ENCODE measurements around the gene IFI27L1.

IFI27L1 gene, protein sequence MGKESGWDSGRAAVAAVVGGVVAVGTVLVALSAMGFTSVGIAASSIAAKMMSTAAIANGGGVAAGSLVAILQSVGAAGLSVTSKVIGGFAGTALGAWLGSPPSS

DNA sequence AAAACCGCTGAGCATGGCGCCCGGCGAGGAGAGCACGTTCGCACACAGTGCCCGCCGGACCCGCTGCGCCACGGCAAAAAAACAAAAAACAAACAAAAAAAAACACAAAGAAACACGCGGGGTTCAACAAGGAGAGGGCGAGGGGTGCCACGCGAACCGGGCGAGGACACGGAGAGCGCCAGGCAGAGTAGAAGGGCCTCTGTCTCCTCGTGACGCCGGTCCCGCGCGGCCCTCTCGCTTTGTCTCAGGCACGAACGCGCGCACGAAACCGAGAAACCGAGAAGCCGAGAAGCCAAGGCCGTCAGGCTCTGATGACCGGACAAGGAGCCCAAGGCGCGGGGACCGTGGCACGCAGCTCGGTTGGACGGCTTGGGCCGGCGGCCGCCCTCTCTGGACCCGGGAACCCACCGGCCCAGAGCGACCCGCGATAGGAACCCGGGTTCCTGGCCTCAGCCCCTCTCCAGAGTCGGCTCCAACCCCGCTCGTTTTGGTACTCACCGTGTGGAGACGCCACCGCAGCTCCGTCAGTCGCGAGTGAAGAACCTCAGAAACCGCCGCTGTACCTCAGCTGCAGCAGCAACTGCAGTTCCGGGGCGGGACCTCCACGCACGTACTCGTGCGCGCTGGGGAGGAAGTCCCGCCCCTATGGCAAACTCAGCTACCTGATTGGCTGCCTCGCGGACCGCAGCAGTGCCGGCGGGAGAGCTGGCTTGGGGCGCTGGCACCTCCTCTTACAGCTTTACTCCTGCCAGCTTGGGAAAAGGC lies at the start of gene IFI27L1, which contains the start of gene DDX24:
IFI27L1 (plus strand) TSS at position 690 of the 765 bp plus-strand sequence. CDS start 15,628 bp downstream, outside the sequence.
DDX24 (minus strand) TSS at position 582 of the 765 bp plus-strand sequence. CDS start 1,460 bp downstream, outside the sequence.
- peak; percentile 87 for DNase-seq

DNA sequence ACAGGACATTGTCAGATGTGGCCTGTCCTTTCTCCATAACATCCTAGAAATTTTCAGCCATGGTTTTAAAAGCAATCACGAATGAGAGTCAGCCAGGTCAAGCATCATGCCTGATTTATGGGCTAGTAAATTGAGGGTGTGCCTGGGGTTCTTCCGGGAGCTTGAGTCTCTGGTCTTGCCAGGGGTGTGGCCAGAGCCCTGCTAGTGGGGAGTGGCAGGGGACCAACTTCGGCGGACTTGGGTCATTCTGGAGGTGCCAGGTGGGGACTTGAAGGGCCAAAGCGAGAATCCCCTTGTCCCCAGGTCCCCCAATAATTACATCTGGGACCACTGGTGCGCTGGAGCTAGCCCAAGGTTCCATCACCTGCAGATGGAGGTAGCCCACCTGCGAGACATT lies 49.2 kb upstream of the IFI27L1 start:
- DNase-seq: no peak

DNA sequence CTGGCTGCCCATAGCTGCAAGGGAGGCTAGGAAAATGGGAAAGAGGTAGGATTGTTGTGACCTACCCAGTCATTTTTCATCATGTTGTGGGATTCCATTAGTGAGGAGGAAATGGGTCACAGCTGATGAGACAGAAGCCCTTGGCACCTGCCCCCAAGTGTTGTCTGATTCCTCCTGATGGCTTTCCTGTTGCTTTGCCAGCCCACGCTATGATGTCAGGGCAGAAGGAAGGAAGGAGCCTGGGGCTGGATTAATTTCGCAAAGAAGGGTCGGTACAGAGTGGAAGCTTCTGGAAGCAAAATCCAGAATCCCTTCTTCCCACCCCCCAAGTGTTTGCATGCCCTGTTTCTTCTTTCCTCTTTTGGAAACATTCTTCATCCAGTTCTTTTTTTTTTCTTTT lies 46.2 kb upstream of the IFI27L1 start:
- DNase-seq: no peak

DNA sequence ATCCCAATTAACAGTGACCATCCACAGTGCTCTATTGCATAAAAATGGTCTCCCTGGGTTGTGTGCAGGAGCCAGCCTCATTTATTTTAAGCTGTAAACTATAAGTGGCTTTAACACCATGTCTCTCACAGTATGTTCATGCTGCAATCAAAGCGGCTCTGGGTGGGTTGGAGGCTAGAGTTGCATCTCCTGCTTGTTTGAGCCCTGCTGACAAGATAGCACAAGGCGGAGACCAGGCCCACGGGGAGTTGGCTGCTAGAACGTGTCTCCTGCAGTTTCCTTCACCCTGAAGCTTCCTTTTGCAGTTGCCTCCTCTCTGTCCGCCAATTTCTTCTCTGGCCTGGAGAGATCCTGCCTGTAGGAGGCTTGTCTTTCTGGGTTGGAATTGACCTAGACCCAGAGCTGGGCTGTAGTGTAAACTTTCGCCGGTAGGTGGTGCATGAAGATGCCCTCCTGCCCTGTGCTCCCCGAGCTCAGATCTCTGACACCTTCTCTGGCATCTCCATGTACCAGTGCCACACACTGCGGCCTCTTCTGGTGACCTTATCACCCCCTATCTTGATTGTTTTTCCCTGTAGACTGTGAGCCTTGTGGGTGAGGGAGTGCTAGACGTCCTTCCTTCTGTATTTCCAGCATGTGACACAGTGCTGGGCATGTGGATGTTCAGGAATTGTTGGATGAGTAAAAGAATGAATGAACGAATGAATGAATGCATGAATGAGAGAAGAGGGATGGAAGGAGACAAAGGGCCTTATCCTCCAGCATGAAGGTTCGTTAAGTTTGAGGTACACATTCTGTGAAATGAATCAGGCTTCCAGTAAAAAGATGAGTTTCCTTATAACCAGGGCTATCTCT lies 44.6 kb upstream of the IFI27L1 start:
- DNase-seq: peak; percentile 27

DNA sequence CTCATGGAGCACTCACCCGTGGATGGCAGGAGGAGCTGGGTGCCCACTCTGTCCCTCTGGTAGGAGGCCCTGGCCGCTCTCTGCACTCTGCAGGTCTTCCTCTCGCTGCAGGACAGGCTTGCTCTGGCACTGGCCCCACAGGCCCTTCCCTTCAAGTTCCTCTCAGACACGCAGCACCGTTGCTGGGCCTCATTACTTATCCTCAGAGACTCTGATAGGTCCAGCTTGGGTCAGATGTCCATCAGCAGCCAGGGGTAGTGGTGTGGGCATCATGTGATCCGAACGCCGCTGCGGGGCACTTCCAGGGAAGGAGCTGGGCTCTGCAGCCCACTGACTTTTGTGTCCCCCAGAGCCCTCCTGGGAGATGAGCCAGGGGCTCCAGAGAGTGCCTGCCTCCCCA lies 43.2 kb upstream of the IFI27L1 start:
- no peak for DNase-seq

DNA sequence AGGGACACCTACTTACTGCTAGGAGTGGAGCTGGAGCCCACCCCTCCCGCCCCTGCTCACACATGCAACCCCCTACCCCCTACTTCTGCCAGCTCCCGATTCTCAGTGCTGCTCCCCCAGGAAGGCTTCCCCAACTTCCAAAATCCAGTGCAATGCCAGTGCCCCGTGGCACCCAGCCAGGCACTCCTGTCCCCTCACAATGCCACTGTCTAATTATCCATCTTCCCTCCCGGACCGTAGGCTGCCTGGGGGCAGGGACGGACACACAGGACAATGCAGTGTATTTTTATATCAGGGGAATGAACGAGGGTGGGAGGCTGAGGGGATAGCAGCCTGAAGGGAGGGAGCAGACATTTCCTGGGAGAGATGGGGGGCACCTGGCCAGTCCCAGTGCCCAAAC lies 42.6 kb upstream of the IFI27L1 start:
- DNase-seq: no peak

DNA sequence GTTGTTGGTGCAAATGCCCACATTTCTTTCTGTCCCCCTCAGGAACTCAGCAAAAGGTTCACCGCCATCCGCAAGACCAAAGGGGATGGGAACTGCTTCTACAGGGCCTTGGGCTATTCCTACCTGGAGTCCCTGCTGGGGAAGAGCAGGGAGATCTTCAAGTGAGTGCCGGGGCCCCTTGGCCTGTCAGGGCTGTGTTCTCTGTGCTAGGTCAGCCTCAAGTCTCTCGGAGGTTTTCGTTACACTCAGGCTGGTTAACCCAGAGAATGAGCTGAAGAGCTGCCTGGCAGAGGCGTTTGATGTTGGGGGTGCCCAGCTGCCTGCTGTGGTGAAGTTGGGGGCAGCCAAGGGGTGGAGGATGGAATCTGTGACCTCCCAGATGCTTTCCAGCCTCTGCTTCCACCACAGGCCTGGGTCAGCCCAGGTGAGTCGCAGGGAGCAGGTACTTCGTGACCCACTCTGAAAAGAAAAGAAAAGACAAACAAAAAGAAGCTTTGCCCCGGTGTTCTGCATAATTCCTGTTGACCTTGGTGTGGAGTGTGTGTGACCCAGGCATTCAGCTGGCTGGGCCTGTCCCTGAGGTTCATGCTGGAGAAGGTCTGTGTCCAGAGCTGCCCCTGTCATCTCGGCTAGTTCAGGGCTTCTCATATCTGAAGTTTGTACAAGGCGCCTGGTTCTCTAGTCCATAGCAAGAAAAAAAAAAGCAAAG lies 42.0 kb upstream of the IFI27L1 start:
- no peak for DNase-seq

DNA sequence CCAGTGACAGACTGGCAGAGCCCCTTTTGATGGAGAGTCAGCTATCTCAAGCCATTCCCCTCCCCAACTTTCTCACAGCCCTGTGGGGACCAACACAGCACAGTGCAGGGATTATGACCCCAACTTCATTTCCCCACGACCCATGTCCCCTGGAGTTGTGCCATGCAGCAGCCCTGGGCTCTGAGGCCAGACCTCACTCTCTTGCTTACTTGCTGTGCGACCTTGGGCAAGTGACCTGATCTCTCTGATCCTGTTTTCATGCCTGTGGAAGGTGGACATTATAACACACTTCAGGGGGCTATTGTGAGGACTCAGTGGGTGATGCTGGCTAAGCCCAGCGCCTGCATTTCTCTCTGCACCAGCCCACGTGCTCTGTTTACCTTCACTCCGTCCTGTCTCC lies 40.9 kb upstream of the IFI27L1 start:
- DNase-seq: no peak

DNA sequence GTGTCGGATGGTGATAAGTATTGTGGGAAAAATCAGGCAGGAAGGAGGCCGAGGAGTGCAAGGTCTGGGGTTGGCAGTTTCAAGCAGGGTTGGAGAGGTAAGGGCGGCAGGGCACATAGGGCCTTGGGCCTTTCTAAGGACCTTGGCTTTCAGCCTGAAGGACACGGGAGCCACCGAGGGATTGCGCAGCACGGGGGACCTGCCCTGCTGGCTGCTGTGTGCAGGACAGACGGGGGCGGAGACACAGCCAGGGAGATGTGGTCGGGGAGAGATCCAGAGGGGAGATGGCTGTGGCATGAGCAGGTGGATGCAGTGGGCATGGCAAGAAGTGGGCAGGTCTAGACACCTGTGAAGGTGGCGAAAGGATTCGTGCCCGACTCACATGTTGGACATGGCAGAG lies 40.3 kb upstream of the IFI27L1 start:
- DNase-seq: no peak

DNA sequence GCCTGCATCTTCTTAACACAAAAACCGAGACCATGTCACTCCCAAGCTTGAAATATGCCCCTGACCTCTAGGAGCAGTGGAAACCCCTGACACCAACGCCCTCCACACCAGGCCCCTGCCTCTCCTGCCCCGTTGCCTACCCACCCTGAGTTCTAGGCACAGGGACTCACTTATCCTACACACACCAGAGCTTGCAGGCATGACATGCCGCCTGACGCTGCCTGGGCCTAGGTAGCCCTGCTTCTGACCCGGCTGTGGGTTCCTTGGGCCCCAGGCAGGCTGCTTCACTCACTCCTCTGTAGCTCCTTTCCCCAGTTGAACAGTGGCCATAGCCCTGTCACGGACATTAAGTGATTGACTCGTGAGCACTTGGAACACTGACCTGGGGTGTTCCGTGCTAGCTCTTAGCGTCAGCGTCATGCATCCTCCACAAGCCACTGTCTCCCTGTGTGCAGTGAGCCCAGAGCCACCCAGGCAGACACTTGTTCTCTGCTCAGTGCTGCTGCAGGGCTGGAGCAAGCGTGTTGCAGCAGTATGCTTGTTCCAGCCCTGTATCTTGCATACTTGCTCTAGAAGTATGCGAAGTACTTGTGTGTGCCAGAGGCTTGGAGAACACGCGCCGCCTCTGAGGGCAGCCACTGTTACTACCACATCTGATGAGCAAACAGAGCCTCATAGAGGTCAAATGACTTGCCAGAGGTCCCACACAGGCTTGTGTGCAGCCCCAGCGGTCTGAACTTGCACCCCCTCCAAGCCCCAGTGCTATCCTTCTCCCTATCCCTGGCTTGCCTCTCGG lies 39.4 kb upstream of the IFI27L1 start:
- DNase-seq: no peak

DNA sequence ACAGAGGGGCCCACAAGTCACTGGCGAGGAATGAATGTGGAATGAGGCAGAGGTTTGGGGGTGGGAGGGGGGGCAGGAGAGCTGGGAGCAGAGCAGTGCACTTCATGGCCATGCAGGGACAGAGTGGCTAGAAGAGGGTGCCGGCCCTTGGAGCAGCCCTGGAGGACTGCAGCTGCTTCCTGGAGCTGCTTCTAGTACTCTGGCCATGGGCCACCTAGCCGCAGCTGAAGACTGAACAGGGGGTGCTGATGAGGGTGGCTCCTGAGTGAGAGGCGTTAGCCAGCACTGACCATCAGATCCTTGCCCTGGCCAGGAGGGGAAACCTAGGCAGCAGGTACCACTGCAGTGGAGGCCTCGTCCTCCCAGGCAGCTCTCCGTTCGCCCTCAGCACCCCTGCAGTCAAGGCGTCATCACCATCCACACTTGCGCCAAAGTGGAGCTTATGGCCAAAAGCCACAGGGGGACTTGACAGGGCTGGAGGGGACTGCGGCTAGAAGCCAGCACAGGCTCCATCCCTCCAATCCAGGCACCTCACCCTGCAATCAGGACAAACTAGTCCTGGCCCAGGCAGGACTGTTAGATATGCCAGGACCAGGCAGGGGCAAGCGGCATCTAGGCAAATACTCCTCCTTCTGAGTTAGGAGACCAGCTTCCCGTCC lies 38.5 kb upstream of the IFI27L1 start:
- no peak for DNase-seq

DNA sequence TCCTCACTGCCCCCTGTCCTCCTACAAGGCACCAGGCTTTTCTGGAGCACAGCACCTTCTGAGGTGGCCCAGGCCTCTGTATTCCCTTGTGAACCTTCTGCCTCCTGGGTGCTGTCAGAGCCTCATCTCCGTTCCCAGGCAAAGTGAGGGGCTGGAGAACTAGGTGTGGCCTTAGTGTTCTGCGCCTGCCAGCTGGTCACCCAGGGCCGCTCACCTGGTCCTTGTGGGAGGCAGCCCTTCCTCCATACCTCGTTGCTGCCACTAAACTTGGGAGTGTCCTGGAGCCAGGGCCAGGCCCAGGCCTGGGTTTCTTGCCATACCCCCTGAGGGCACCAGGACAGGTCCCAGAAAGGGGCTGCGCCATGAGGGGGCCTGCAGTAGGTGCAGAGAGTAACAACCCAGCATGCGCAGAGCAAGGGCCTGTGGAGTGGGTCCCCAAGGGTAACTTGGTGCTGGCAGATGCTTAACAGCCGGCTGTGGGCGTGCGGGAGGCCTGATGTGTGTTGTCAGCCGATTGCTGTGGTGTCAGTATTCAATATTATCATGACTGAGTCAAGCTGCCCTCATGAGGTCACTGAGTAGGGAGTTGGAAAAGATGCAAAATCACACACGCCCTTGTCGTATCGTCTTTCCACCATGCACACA lies 37.9 kb upstream of the IFI27L1 start:
- DNase-seq: no peak

DNA sequence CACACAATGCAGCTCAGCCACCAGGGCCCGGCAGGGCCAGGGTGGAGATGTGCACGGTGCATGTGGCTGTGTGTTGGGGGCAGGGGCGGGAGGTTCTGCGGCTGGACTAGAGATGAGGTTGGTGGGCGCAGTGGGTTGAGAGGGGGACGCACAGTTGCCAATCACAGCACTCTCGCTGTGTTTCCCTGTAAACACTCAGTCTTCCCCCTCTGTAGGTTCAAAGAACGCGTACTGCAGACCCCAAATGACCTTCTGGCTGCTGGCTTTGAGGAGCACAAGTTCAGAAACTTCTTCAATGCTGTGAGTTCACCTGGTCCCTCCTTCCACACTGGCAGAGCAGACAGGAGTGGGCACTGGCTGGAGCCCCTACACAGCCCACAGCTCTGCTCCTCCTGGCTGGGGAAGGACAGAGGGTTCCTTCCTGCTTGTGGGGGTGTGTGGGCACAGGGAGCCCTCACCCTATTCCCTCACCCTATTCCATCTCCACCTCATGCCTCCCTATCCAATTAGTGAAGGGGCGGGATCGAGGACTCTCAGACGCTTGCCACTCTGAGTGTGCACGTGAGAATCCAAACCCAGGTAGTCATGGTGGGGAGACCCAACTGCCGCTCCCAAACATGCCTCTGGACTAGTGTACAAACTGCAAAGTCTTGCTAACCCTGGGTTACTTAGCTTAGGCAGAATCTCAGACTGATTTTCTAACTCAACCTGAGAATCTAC lies 37.2 kb upstream of the IFI27L1 start:
- DNase-seq: no peak

DNA sequence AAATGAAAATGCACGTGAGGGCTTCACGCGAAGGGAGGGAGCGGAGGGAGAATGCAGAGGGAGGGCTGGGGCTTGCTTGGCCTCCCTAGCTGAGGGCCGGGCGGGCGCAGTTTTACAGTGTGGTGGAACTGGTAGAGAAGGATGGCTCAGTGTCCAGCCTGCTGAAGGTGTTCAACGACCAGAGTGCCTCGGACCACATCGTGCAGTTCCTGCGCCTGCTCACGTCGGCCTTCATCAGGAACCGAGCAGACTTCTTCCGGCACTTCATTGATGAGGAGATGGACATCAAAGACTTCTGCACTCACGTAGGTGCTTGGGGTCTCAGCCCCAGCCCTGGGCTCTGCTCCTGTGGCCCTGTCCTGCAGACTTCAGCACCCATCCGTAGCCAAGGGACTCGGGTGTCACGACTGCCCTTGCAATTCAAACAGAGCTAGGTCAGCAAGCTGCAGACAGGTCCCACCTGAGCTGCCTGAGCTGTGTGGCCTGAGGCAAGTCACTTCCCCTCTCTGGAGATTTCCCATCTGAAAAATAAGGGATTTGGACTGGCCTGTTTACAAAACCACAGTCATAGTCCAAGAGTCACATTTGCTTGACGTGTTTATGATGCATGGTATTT lies 36.5 kb upstream of the IFI27L1 start:
- no peak for DNase-seq

DNA sequence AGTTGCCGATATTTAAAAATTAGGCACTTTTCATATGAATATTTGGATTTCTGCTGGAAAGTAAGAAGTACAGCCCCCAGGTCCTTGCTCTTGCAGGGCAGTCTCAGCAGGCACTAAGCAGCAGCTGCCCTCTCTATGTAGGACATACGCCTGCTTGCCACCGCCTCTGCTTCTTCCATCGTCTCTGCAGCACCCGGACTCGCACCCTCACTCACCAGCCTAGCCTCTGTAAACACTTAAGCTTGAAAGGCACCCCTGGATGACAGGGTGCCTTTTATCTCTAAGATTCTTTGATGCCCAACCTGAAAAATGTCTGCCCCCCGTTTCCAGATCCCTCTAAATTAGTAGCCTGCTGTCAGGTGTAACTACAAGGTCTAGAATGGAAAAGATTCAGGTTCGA lies 36.0 kb upstream of the IFI27L1 start:
- DNase-seq: no peak

DNA sequence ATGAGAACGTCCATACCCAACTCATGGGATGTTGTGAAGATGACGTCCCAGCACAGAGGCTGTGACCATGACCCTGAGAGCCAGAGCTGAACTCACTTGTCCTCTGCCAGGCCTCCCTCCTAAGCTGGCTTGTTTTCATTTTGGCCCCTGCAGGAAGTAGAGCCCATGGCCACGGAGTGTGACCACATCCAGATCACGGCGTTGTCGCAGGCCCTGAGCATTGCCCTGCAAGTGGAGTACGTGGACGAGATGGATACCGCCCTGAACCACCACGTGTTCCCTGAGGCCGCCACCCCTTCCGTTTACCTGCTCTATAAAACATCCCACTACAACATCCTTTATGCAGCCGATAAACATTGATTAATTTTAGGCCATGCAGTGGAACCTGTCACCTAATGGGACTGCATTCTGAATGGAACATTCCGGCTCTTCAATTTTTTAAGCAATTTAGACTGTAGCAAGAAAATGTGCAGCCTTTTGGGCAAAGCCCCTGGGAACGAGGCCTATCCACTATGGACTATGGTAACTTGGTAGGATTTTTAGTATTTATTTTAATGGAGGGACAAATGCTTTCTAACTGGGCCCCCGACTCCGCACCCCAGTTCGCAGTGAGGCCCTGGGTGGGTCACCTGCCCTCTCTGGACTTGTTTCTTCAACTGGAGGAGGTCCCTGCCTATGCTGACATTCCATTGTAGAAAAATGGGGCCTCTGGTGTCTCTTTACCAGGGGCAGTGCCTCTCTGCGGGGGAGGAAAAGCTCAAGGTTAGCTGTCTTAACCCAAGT lies 35.4 kb upstream of the IFI27L1 start:
- no peak for DNase-seq

DNA sequence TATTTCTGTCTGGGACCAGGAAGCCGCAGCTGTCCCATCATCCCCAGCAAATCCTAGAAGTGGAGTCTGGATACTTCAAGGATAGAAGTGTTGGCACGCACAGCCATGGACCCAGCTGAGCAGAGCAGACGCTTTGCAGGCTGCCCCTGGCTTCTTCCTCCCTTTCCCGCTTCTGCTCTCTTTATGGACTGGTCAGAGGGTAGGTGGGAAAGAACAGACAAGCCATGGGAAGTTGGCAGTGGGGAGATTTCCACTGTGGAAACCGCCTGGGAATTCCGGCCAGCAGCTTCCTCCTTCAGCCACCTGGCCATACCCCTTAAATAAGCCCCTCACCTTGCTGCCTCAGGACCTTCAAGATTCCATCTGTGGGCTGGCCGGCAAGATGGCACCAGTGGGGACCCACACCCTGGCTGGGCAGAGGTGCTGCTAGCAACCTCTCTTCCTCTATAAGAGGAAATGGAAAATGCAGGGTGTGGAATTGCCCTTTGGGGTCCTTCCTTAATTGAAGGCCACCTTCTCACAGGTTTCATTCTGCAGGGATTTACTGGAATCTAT lies 34.3 kb upstream of the IFI27L1 start:
- DNase-seq: no peak

DNA sequence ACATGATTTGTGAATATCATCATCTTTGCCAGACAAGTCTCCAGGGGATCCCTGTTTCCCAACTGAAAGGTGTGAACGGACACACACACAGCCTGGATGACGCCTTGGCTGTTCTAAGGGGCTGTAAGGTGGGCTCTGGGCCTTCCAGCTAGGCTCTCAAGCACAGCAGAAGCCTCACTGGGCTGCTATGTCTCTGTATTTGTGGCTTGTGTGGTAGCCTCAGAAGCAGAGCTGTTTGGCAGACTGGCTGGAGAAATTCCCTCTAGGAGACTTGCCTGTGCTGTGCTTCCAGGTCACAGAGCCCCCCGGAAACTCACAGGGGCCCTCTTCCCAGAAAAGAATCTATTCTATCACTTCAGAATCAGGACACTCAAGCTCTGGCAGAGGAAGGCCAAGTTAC lies 33.5 kb upstream of the IFI27L1 start:
- no peak for DNase-seq
